K562 (cell line): ENCODE results near the gene CPNE1. TPM values are rescaled to one million over a fixed set of nuclear protein-coding genes. Genes with fewer than 3 reads are reported as not detected.

Experiments
- CBX5 ChIP-seq: IDR thresholded peaks from 2 replicates; pipeline ENCODE4 v1.6.1; 2014; ENCODE audit warnings: low read depth, borderline replicate concordance
- CEBPZ ChIP-seq: fragments of 150-350 bp; IDR thresholded peaks from 2 replicates; pipeline ENCODE4 v1.6.1; 2014; ENCODE audit warnings: low read depth, mild to moderate bottlenecking, low read length, borderline replicate concordance
- ESRRA ChIP-seq: fragments of 450-650 bp; IDR thresholded peaks from 2 replicates; pipeline ENCODE4 v1.6.1; 2014; ENCODE audit warnings: low read depth, mild to moderate bottlenecking, moderate library complexity, borderline replicate concordance
- FIP1L1 ChIP-seq: fragments of 200-400 bp; formaldehyde crosslinking; IDR thresholded peaks from 2 replicates; pipeline ENCODE4 v1.6.1; 2018; ENCODE audit warnings: mild to moderate bottlenecking, low read depth, low read length; ENCODE audit not compliant: poor library complexity, severe bottlenecking
- HDGF ChIP-seq: fragments of 450-650 bp; IDR thresholded peaks from 2 replicates; pipeline ENCODE4 v1.6.1; 2016
- KLF1 ChIP-seq: fragments of 450-650 bp; IDR thresholded peaks from 2 replicates; pipeline ENCODE4 v1.6.1; 2016; ENCODE audit warnings: missing genetic modification characterization, missing compliant biosample characterization
- MECOM ChIP-seq: fragments of 250-450 bp; sonication (Bioruptor Pico); IDR thresholded peaks from 2 replicates; pipeline ENCODE4 v1.8.0; 2022; ENCODE audit warnings: inconsistent platforms
- NCOA4 ChIP-seq: fragments of 450-650 bp; IDR thresholded peaks from 2 replicates; pipeline ENCODE4 v1.6.1; 2018; ENCODE audit warnings: mild to moderate bottlenecking; ENCODE audit not compliant: partially characterized antibody
- SAP30 ChIP-seq: fragments of 200-600 bp; sonication (generic); IDR thresholded peaks from 2 replicates; pipeline ENCODE4 v1.6.1; 2012; ENCODE audit warnings: borderline replicate concordance, low read depth, mild to moderate bottlenecking, moderate library complexity, low read length, control low read depth, inconsistent platforms; ENCODE audit not compliant: insufficient read depth, poor library complexity, severe bottlenecking
- SETDB1 ChIP-seq: IDR thresholded peaks from one replicate; pipeline ENCODE4 v1.6.1; 2012; ENCODE audit warnings: low read length, control low read depth, inconsistent platforms
- SMAD2 ChIP-seq: fragments of 150-350 bp; IDR thresholded peaks from 2 replicates; pipeline ENCODE4 v1.6.1; 2014; ENCODE audit warnings: low read depth, mild to moderate bottlenecking, low read length
- SMAD3 ChIP-seq: fragments of 450-650 bp; formaldehyde crosslinking; conservative IDR thresholded peaks from 2 replicates; pipeline ENCODE4 v1.4.0; 2020; ENCODE audit warnings: mild to moderate bottlenecking
- SMAD4 ChIP-seq: fragments of 250-450 bp; sonication (Bioruptor Pico); conservative IDR thresholded peaks from 2 replicates; pipeline ENCODE4 v1.8.0; 2021; ENCODE audit warnings: inconsistent platforms, mild to moderate bottlenecking, moderate library complexity
- SP1 ChIP-seq: sonication (generic); formaldehyde crosslinking; IDR thresholded peaks from 2 replicates; pipeline ENCODE4 v1.8.1; 2022; ENCODE audit warnings: mild to moderate bottlenecking, missing genetic modification reagents
- STAT6 ChIP-seq: sonication (generic); formaldehyde crosslinking; IDR thresholded peaks from 2 replicates; pipeline ENCODE4 v1.8.1; 2023; ENCODE audit warnings: mild to moderate bottlenecking, missing genetic modification reagents
- ZNF224 ChIP-seq: sonication (generic); formaldehyde crosslinking; IDR thresholded peaks from 2 replicates; pipeline ENCODE4 v1.8.0; 2022; ENCODE audit warnings: mild to moderate bottlenecking, missing genetic modification reagents
- ZNF277 ChIP-seq: fragments of 250-450 bp; sonication (Bioruptor Pico); IDR thresholded peaks from 2 replicates; pipeline ENCODE4 v1.8.0; 2022; ENCODE audit warnings: inconsistent platforms, mild to moderate bottlenecking, moderate library complexity, borderline replicate concordance
- ZNF408 ChIP-seq: fragments of 250-450 bp; sonication (Bioruptor Pico); IDR thresholded peaks from 2 replicates; pipeline ENCODE4 v1.4.0; 2020; ENCODE audit warnings: low read depth, mild to moderate bottlenecking, moderate library complexity
- ZNF707 ChIP-seq: fragments of 250-450 bp; sonication (Bioruptor Pico); conservative IDR thresholded peaks from 2 replicates; pipeline ENCODE4 v1.8.0; 2022; ENCODE audit warnings: inconsistent platforms, mild to moderate bottlenecking, moderate library complexity
- ZNF766 ChIP-seq: fragments of 200-800 bp; sonication (Bioruptor generic); conservative IDR thresholded peaks from 2 replicates; pipeline ENCODE4 v1.6.1; 2016; ENCODE audit warnings: missing genetic modification characterization, missing compliant biosample characterization
- ZSCAN32 ChIP-seq: fragments of 450-650 bp; formaldehyde crosslinking; IDR thresholded peaks from 2 replicates; pipeline ENCODE4 v1.4.0; 2020; ENCODE audit warnings: mild to moderate bottlenecking, moderate library complexity
- polyA plus RNA-seq, 8 experiments: library from polyadenylated mRNA; depleted of rRNA in 4 of 8; stranded (reverse) in 5 of 8; unstranded in 3 of 8; fragments of >200 nt; fragmentation: Nextera tagmentation in 2 of 8; fragmentation: Illumina TruSeq in 1 of 8; extraction: Ambion mirVana in 2 of 8; extraction: Trizol in 1 of 8; gene quantifications; 2 replicates each; pipeline versions ENCODE4 v1.2.1 to v1.2.3, GENCODE V29; 2011 to 2014; ENCODE audit warnings: inconsistent platforms in 1 of 8, missing spikeins in 1 of 8
- total RNA-seq, 7 experiments: library from RNA; depleted of rRNA in 6 of 7; stranded (reverse); fragments of >200 nt in 6 of 7; fragmentation: Illumina TruSeq in 2 of 7; extraction: Trizol in 2 of 7; gene quantifications; 2 replicates each; pipeline versions ENCODE4 v1.2.1 to v1.2.3, GENCODE V29; 2011 to 2021; ENCODE audit warnings: low replicate concordance in 1 of 7

CPNE1 gene
- total and polyA plus RNA-seq, 9 of the 15 experiments (the other 6 are each of a cell fraction or from before 2014, with no cell fraction given), result 42.1 to 102 (median 56.0) TPM

- peak; percentile 63 for TF ChIP-seq STAT6 (CRISPR knock-in tag)
- TF ChIP-seq ZNF707 (CRISPR knock-in tag), result no peak
- TF ChIP-seq CBX5, result no peak
- TF ChIP-seq ZSCAN32, result no peak
- no peak for TF ChIP-seq NCOA4
- no peak for TF ChIP-seq SMAD2
- TF ChIP-seq ZNF766, result peak; percentile 56; the same call in 1 of the 2 replicates
- no peak for TF ChIP-seq FIP1L1
- peak; percentile 81 for TF ChIP-seq SP1 (CRISPR knock-in tag)
- no peak for TF ChIP-seq ZNF408 (CRISPR knock-in tag)
- TF ChIP-seq HDGF, result no peak
- no peak for TF ChIP-seq CEBPZ
- TF ChIP-seq SMAD4, result no peak
- TF ChIP-seq ZNF224 (CRISPR knock-in tag), result no peak
- no peak for TF ChIP-seq SAP30
- peak; percentile 79; the same call in 1 of the 2 replicates for TF ChIP-seq KLF1 (tag)
- TF ChIP-seq ZNF277 (CRISPR knock-in tag), result no peak
- no peak; the same call in 1 of the 2 replicates for TF ChIP-seq ESRRA
- TF ChIP-seq MECOM, result no peak
- no peak for TF ChIP-seq SMAD3
- TF ChIP-seq SETDB1, result peak; percentile 23
These were observed at the start of gene CPNE1, which contains the start of gene RBM12 (continued) for GRCh38 chr20:35664466-35665206.
